Activated effector memory CD4-positive, alpha-beta T cell treated with anti-CD3 and anti-CD28 coated beads, Interleukin-2, amount 50 U/mL, for 16 hours (primary cell): ENCODE results near the gene LZTR1.

Source experiments
- DNase-seq: peaks from one replicate; pipeline ENCODE4 v3.0.0-alpha.2; 2020

LZTR1 gene

DNA sequence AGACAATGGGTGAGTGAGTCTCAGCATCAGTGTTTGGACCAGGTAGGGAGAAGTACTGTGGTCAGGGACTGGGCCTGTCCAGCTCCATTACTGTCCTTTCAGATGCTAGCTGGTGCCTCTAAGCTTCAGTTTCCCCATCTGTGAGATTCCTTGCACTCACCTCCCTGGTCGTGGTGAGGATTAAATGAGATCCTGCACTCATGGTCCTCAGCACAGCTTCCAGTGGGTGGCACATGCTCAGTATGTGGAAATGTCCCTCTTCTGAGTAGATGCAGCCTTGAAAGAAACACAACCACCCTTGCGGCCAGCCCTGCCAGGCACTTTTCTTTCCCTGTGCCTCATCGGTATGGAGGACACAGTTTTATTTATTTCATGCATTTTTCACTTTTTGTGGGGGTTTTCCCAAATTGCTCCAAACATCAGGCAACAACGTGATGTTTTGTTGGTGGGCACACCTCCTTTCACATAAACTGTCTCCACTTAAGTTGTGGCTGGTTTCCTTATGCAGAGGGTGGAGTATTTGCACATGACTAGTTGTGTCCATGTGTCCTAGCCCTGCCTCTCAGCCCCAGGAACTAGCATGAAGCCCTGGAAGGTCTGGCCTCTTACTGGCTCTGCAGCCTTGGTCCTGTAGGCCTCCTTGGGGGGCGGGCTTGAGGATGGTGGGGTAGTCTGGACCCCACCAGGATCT is 1.1 kb downstream of the LZTR1 start:
- no peak for DNase-seq

DNA sequence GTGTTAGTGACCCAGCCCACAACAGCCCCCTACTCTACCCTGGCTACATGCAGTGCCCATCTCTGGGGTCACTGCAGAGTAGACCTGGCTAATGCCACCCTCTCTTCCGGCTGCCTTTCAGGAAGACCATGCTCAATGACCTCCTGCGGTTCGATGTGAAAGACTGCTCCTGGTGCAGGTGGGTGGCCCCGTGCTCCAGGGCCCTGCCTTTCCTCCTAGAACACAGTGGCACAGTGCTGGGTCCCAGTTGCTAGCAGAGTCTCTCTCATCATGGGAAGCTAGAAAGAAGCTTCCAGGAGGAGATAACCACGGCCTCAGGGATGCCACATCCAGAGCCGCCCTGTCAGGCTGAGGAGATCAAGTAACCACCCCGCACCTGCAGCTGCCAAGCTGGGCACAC is 3.6 kb downstream of the LZTR1 start:
- DNase-seq = no peak

DNA sequence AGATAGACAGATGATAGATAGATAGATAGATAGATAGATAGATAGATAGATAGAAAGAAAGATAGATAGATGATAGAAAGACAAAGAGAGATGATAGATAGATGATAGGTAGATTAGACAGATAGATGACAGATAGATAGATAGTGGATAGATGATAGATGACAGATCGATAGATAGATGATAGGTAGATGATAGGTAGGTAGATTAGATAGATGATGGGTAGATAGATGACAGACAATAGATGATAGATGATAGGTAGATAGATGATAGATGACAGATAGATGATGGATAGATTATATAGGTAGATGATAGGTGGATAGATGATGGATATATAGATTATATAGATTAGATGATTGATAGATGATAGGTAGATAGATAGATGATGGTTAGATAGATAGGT is 4.3 kb downstream of the LZTR1 start:
- DNase-seq = no peak

DNA sequence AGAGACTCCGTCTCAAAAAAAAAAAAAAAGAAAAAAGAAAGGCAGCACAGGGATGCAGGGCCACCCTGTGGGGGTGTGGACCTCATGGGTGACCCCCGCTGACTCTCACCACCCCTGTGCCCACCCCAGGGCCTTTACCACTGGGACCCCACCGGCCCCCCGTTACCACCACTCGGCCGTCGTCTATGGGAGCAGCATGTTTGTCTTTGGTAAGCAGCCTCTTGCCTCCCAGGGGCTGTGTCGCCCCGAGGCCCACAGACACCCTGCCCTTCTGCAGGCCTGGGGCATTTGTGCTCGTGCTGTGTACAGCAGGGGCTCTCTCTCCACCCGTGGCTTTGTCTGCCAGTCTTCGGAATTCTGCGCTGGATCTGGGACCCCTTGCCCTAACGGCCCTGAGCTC is 5.3 kb downstream of the LZTR1 start:
- no peak for DNase-seq

DNA sequence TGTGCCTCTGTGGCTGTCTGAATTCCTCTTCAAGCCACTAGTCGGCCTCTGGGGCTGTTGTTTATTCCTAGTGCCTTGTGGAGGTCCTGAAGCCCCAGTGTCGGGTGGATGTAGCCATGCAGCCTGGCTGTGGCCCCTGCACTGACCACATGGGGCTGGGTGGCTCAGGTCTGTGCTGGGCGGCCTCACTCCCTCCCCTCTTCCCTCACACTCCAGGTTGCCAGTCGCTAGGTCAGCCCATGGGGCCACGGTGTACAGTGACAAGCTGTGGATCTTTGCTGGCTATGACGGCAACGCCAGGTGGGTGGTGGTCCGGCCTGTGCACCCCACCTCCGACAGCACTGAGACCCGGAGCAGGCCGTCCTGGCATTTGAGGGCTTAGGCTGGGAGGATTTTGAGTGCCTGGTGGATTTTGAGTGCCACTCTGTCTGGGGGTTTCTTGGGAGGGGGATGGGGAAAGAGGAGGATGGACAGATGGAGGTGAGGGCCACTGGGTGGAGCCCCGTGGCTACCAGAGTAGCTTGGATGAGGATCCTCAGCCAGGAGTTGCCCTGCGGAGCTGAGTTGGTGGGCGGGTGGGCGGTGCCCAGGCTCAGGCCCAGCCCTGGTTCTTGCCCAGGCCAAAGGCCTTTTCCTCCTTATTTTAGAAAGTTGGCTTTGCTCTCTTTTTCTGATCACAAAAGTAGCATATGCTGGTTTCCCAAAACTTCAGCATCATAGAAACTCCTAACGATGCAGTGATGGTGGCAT is 6.7 kb downstream of the LZTR1 start:
- DNase-seq = no peak

DNA sequence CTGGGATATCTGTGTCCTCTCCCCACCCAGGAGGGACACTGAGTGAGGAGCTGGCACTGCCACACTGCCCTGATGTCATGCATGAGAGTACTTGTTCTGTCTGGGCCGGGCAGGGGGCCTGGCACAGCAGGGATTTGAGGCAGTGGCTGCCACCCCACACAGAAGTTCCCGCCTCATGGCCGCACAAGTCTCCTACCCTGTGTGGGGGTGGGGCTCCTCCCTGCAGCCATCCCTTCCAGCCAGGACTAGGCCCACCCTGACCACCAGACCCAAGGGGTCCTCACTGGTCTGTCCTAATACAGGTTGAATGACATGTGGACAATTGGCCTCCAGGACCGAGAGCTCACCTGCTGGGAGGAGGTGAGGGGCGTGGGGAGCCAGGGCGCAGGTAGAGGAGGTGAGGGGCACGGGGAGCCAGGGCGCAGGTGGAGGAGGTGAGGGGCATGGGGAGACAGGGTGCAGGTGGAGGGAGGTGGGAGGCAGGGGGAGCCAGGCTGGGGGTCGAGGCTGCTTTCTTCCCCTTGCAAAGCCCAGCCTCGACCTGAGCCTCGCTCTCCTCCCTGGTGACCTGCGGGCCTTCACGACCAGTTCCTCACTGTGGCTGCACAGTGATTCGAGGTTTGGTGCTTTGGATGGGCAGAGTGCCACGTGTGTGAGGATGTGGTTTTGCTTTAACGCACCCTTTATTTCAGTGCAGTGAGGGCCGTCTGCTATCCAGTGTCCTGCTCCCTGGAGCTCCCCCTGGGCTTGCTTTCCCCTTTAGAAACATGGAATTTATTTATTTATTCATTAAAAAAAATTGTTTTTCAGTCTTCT is 7.4 kb downstream of the LZTR1 start:
- DNase-seq = no peak

DNA sequence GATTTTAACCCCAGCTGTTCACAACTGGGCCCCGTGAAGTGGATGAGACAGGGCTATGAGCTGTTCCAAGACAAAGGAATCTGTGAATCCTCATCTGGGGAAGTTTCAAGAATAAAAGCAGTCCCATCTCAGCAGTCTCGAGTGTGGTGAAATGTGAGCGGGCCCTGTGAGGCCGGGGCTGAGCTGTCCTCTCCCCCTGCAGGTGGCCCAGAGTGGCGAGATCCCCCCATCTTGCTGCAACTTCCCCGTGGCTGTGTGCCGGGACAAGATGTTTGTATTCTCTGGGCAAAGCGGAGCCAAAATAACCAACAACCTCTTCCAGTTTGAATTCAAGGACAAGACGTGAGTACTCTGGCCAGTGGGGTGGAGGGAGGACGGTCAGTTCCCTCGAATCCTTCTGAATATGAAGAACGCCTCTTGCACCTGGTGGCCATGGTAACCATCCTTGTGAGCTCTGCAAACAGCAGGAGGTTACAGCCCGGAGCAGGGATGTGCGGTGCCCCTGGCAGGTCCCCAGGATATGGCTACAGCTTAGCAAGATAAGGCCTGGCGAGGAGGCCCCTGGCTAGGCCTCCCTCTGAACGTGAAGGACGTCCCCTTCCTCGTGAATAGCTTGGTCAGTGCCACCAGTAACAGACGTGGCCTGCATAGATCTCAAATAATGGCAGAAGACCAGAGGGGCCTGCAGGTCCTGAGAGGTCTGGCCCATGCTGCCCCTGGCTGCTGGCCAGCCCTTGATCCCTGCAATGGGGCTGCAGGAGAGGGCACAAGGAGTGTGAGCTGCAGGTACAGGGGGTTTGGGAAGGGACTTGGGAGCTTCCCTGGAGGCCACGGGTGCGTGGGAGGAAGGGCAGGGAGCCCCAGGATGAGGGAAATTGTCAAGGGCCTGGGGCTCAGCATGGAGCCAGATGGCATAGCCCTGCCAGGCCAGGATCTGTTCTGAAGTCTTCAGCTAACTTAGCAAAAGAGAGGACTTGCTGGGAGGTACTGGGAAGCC is 8.4 kb downstream of the LZTR1 start:
- no peak for DNase-seq

DNA sequence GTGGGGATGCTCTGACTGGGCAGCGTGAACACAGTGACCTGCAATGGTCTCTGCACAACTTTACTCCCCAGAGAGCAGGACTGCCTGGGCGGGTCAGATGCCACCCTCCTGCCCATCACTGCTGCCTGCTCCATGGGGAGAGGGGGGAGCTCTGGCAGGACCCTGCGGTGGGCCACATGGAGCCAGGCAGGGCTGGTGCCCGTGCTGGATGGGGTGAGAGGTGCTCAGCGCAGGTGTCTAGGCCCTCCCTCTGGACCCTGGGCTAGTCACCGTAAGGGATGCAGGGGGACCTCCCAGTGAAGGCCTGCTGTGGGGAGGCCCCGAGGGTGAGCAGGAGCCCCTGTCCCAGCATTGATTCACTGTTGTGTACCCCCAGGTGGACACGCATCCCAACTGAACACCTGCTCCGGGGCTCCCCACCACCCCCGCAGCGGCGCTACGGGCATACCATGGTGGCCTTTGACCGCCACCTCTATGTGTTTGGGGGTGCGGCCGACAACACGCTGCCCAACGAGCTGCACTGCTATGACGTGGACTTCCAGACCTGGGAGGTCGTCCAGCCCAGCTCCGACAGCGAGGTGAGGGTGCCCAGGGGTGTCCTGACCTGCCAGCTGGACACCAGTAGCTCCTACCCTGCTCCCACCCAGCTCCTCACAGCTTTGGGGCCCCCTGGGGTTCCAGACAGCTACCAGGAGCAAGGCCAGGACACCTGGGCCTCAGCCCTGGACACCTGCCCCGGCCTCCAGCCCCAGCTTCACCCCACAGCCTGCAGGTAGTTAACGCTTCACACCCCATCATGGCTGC is 9.4 kb downstream of the LZTR1 start:
- DNase-seq = no peak

DNA sequence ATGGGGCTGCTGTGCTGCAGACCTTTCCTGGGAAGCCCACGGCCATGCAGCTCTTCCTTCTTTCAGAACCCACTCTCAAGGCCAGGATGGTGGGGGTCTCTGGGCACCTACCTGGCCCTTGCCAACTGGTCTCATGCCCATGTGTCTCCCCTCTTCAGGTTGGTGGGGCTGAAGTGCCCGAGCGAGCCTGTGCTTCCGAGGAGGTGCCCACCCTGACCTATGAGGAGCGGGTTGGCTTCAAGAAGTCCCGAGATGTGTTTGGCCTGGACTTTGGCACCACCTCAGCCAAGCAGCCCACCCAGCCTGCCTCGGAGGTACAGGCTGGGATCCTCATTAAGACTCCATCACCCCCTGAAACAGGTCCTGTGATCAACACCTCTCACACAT is 10.0 kb downstream of the LZTR1 start:
- no peak for DNase-seq

DNA sequence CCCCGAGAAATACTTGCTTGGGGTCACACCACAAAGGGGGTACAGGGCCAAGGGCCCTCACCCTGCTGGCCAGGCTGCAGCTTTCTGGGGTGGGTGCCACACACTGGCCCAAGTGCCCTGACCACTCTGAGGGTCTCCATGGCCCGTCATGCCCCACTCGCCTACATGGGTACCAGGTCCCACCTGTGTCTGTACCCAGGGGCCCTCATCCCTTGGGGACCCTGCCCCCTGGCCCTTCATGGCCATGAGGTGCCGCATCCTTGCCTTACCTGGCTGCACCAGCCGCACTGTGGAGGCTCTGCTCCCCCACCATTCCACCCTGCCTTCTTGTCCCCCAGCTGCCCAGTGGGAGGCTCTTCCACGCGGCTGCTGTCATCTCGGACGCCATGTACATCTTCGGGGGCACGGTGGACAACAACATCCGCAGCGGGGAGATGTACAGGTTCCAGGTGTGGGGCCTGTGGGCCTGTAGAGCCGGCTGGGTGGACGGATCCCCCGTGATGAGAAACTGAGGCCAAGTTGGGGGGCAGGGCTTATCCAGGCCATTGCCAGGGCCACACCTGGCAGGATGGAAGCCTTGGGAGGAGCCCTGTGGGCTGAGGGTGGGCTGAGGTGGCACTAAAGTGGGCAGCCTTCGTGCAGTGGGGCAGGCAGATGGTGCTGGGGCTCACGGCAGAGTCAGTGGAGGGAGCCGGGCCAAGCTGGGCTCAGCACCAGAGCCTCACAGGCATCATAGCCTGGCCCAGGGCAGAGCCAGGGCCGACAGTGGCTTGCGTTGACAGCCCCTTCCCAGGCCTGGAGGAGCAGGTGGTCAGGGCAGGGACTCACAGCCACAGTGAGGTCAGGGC is 10.6 kb downstream of the LZTR1 start:
- no peak for DNase-seq

DNA sequence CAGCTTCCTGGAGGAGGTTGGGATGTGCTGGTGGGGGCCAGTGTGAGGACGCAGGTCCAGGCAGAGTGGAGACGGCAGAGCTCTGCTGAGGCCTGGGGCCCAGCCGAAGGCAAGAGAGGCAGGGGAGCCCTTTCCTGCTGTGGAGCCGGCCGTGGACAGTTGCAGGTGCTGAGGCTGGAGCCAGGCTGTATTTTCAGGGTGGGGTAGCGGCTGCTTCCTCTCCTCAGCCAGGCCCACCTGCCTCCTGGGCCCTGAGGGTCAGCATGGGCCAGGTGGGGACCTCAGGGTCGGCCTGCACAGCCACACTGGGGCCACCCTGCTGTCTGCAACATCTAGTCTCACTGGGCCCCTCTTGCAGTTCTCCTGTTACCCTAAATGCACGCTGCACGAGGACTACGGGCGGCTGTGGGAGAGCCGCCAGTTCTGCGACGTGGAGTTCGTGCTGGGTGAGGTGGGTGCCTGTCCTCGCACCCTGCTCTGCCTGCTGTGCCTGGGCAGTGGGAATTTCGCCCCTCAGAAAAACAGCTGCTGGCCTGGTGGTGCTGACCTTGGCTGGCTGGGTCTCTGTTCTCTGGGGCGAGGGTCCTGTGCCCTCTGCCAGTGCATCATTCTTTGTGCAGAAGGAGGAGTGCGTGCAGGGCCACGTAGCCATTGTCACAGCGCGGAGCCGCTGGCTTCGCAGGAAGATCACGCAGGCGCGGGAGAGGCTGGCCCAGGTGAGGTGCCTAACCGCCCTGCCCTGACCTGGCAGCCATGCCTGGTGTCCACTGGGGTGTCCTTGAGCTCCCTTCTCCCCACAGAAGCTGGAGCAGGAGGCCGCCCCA is 11.4 kb downstream of the LZTR1 start:
- no peak for DNase-seq

DNA sequence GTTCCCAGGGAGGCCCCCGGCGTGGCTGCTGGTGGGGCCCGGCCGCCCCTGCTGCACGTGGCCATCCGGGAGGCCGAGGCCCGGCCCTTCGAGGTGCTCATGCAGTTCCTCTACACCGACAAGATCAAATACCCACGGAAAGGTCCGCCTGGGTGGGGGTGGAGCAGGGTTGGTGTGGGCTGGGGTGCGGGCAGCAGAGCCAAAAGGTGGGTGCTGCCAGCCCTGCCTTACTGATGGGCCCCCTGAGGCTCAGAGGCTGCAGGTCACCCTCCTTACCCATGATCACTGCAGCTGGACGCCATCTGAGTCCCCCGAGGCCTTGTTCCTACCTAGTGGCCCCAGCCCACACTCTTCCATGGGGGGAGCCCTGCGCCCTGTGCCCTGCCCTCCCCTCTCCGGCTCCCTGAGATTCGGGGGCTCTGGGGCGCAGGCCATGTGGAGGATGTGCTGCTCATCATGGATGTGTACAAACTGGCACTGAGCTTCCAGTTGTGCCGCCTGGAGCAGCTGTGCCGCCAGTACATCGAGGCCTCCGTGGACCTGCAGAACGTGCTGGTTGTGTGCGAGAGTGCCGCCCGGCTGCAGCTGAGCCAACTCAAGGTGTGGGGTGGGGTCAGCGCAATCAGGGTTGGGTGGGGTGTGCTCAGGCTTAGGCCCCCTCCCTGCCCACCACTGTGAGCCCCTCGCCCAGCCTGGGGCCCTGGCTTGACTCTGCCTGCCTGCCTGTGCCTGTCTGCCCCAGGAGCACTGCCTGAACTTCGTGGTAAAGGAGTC is 12.2 kb downstream of the LZTR1 start:
- DNase-seq = no peak

DNA sequence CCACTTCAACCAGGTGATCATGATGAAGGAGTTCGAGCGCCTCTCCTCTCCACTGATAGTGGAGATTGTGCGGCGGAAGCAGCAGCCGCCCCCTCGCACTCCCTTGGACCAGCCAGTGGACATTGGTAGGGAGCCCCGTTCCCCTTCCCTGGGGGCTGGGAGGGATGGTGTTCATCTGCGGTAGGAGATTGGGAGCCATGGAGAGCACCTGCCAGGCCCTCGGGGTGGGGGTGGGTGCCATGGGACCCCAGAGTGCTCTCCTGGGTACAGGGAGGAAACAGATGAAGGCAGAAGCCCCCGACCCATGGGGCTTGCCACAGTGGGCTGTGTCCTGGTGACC is 12.8 kb downstream of the LZTR1 start:
- no peak for DNase-seq

DNA sequence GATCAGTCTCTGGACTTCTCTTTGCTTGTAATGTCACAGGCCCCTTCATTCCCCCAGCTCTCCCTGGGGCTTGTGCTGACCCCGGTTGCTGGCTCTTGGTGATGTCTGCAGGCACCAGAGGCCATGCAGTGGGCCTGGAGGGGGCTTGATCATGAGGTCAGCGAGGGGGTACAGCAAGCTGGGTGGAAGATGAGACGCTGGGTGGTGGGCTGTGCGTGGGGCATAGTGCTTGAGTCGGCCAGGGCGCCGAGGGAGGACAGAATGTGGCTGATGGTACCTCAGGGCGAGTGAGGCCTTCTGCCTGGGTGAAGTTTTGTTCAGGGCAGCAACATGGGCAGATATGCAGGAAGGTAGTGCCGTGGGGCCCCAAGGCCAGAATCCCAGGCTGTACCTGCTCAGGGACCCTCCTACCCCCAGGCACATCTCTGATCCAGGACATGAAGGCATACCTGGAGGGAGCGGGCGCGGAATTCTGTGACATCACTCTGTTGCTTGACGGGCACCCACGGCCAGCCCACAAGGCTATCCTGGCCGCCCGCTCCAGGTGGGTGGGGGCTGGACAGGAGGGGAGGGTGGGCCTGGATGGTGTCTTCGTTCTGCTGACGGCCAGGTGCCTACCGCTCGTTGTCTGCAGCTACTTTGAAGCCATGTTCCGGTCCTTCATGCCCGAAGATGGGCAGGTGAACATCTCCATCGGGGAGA is 13.4 kb downstream of the LZTR1 start:
- DNase-seq = no peak

DNA sequence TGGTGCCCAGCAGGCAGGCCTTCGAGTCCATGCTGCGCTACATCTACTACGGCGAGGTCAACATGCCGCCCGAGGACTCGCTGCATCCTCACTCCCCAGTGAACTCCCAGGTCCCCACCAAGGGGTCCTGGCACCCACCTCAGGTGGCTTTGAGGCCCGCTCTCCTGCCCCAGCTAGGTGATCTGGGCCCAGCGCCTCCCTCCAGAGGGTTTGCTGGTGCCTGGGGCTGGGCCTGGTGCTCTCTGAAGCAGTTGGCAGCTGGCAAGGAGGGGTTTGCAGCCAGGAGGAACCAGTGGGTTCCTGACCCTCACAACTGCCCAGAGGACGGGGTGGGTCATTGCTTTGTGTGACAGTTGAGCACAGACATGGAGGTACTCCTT is 13.9 kb downstream of the LZTR1 start:
- DNase-seq = no peak

DNA sequence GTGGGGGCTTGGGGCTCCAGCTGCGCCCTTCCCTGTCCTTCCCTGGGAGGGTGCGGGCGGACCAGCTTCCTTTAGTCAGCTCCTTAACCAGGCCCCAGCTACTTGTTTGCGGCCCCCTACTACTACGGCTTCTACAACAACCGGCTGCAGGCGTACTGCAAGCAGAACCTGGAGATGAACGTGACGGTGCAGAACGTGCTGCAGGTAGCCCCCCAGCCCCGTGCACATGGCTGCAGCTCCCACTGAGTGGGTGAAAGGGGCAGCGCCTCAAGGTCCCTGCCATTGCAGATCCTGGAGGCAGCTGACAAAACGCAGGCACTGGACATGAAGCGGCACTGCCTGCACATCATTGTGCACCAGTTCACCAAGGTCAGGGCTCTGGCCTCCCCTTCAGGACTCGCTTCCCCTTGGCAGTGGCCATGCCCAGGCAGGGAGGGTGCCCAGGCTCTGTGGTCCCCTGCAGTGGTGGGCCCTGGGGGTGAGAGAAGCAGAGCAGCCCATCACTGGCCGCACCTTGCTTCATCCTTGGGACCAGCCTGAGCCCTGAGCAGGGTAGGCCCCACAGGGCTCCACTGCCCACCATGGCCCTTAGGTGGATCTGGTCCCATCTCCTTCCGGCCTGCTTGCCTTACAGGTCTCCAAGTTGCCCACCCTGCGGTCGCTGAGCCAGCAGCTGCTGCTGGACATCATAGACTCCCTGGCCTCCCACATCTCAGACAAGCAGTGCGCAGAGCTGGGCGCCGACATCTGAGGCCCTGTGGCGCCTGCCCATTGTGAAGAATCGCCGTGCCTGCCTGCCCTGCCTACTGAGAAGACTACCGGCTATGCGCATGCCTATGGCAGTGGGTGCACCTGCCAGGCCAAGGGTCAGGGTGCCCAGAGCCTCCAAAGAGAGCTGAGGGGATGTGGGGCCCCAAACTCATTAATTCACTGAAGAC is 14.8 kb downstream of the LZTR1 start:
- no peak for DNase-seq

DNA sequence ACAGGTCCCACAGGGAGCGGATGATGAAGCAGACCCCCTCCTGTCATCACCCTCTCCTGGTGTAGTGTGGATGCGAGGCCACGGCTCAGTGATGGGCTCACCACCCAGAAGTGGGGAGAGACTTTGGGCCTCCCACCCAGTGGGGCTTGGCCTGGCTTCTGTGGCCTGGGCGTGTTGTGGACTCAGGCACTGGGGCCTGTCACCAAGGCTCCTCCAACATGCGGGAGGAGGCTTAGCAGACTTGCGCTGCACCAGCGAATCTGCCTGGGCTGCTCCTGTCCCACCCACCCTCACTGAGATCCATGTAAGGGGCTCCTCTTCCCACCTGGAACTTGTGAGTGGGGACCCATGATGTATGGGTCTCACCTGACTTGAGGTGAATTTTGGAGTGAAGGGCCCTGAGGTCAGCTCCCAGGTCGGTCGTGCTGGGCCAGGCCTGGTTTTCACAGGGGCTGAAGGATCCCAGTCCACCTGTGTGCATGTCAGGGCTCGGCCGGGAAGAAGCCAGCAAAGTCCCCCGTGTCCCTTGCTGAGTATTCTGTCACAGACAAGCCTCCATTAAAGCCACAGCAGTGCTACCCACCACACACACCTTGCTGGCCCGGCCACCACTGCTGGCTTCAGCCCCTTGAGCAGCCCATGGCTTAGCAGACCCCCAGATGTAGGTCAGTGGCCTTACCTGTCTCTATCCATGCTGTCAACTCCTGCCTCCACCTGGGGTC is 15.6 kb downstream of the LZTR1 start:
- no peak for DNase-seq
